DMS153 (cell line): Measurements from ENCODE around the gene ATN1.

Experiments used
- DNase-seq: peaks from one replicate; lab custom pipeline; 2025; lab: John Stamatoyannopoulos, UW

Gene ATN1

GRCh38 chr12:6925540-6926279 lies 2.0 kb upstream of the ATN1 start:
- DNase-seq: no peak

GRCh38 chr12:6928022-6928702 lies 403 bp downstream of the ATN1 start:
- DNase-seq: no peak

GRCh38 chr12:6928703-6929407 lies 1.1 kb downstream of the ATN1 start:
- no peak for DNase-seq

- no peak for DNase-seq
Observed at GRCh38 chr12:6929466-6930452, 2.0 kb downstream of the ATN1 start.

GRCh38 chr12:6932766-6933165 lies 5.0 kb downstream of the ATN1 start:
- DNase-seq: no peak

- DNase-seq: no peak
Observed at GRCh38 chr12:6934110-6934509, 6.4 kb downstream of the ATN1 start.

- DNase-seq: no peak
Observed at GRCh38 chr12:6935371-6936193, 7.8 kb downstream of the ATN1 start.

GRCh38 chr12:6936194-6936635 lies 8.5 kb downstream of the ATN1 start:
- DNase-seq: no peak

- DNase-seq: no peak
Observed at GRCh38 chr12:6936636-6937480, 9.1 kb downstream of the ATN1 start.

GRCh38 chr12:6937481-6938352 lies 10.0 kb downstream of the ATN1 start:
- DNase-seq: peak; percentile 93

GRCh38 chr12:6938353-6939190 lies 10.8 kb downstream of the ATN1 start:
- no peak for DNase-seq

- DNase-seq: no peak
Observed at GRCh38 chr12:6939191-6939540, 11.4 kb downstream of the ATN1 start.

GRCh38 chr12:6941267-6941666 lies 13.5 kb downstream of the ATN1 start:
- no peak for DNase-seq

GRCh38 chr12:6941782-6942181 lies 14.0 kb downstream of the ATN1 start:
- no peak for DNase-seq

GRCh38 chr12:6942331-6942665 lies 14.5 kb downstream of the ATN1 start:
- no peak for DNase-seq

GRCh38 chr12:6943389-6943721 lies 15.6 kb downstream of the ATN1 start:
- peak; percentile 86 for DNase-seq

GRCh38 chr12:6943722-6944380 lies 16.1 kb downstream of the ATN1 start, which contains the start of the genes C12orf57 and RNU7-1:
C12orf57 (plus strand) TSS chr12:6944022; CDS start chr12:6944122, 100 bp downstream.
RNU7-1 (plus strand) TSS chr12:6943816.
- DNase-seq: peak; percentile 94
